AG04450 (cell line): ENCODE measurements around the gene PHOX2A. TPM values are rescaled to one million over a fixed set of nuclear protein-coding genes. Genes with fewer than 3 reads are reported as not detected.

Experiments used
- CTCF ChIA-PET: fragments of 300-600, 350-600 bp; formaldehyde crosslinking; extraction: SDS; loops from one replicate; lab custom pipeline; 2022; ENCODE audit warnings: antibody characterized with exemption, inconsistent platforms; lab: Charles Lee
- POLR2A ChIA-PET: fragments of 350-600 bp; formaldehyde crosslinking; extraction: SDS; loops from one replicate; lab custom pipeline; 2021; ENCODE audit warnings: antibody characterized with exemption, inconsistent platforms; lab: Yijun Ruan, JAX
- DNase-seq: peaks from one replicate; pipeline ENCODE4 v3.0.0-alpha.2; 2011; ENCODE audit warnings: low read depth, low spot score
- H3K27ac ChIP-seq: one replicate; pipeline ENCODE4 v1.5.1; 2012; ENCODE audit warnings: low read depth, low read length, control low read depth
- H3K27me3 ChIP-seq: one replicate; pipeline ENCODE4 v1.6.0; 2012; ENCODE audit warnings: low read length; ENCODE audit not compliant: control insufficient read depth, insufficient read depth
- H3K4me3 ChIP-seq: 2 replicates; pipeline ENCODE4 v1.5.1; 2011; ENCODE audit warnings: mild to moderate bottlenecking, low read depth, low read length, control low read depth
- H3K9me3 ChIP-seq: 2 replicates; pipeline ENCODE4 v1.5.1; 2012; ENCODE audit warnings: low read length; ENCODE audit not compliant: control insufficient read depth, insufficient read depth
- polyA plus RNA-seq: library from polyadenylated mRNA; depleted of rRNA; stranded (reverse); fragments of >200 nt; gene quantifications from 2 replicates; pipeline ENCODE4 v1.2.3, GENCODE V29; 2011
- TF ChIP-seq, protein P1 (sequence below): IDR thresholded peaks from 2 replicates; pipeline ENCODE4 v1.5.1; 2011; ENCODE audit warnings: low read depth, low read length, control low read depth, inconsistent platforms

PHOX2A gene
- polyA plus RNA-seq, 1 experiment, result not detected

DNA sequence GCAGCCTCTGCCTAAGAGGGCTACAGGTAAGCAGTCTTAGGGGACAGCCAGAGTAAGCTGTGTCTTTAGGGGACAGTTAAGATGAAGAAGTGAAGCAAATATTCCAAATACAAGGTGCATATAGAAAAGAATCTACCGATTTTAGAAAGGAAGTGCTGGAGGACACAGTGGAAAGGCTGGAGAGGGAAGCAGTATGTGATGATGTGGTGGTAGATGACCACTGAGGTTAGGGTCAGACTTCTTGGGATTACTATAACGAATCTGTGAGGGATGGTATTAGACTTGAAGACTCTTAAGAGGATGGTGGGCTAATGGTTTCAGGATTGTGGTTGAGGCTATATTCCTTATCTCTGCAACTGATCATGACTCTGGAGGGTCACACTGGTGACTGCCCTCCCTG lies 40.0 kb upstream of the PHOX2A start:
- ChIA-PET CTCF (interaction anchor here (1.4 kb wide), 1 partner anchor 131 kb away, joined by 4 read pairs; no protein-coding TSS in a partner anchor), POLR2A (no interaction called here)
- DNase-seq, result no peak

DNA sequence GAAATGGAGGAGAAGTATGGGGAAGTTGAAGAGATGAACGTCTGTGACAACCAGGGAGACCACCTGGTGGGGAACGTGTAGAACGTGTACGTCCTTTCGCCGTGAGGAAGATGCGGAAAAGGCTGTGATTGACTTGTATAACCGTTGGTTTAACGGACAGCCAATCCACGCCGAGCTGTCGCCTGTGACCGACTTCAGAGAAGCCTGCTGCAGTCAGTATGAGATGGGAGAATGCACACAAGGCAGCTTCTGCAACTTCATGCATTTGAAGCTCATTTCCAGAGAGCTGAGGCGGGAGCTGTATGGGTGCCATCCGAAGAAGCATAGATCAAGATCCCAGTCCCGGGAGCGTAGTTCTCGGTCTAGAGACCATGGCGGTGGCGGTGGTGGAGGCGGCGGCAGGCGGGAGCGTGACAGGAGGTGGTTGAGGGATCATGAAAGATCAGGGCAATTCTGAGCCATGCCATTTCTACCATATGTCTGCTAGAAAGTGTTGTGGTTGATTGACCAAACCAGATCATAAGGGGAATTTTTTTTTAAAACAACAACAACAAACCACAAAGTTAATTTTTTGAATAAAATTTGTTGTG lies 36.8 kb upstream of the PHOX2A start:
- ChIA-PET POLR2A (no interaction called here), CTCF (no interaction called here)
- no peak for DNase-seq

More for the DNA sequence above, 40.0 kb upstream of the PHOX2A start:
- H3K27me3 ChIP-seq, result peaks cover 9% of the 10 kb centered on the region
- no peak overlapping the region for H3K4me3 ChIP-seq
- peaks cover 2% of the 10 kb centered on the region; the same call in 1 of the 2 replicates for H3K9me3 ChIP-seq
- TF ChIP-seq, protein P1, sequence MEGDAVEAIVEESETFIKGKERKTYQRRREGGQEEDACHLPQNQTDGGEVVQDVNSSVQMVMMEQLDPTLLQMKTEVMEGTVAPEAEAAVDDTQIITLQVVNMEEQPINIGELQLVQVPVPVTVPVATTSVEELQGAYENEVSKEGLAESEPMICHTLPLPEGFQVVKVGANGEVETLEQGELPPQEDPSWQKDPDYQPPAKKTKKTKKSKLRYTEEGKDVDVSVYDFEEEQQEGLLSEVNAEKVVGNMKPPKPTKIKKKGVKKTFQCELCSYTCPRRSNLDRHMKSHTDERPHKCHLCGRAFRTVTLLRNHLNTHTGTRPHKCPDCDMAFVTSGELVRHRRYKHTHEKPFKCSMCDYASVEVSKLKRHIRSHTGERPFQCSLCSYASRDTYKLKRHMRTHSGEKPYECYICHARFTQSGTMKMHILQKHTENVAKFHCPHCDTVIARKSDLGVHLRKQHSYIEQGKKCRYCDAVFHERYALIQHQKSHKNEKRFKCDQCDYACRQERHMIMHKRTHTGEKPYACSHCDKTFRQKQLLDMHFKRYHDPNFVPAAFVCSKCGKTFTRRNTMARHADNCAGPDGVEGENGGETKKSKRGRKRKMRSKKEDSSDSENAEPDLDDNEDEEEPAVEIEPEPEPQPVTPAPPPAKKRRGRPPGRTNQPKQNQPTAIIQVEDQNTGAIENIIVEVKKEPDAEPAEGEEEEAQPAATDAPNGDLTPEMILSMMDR, result no peak
- no peak overlapping the region for H3K27ac ChIP-seq

DNA sequence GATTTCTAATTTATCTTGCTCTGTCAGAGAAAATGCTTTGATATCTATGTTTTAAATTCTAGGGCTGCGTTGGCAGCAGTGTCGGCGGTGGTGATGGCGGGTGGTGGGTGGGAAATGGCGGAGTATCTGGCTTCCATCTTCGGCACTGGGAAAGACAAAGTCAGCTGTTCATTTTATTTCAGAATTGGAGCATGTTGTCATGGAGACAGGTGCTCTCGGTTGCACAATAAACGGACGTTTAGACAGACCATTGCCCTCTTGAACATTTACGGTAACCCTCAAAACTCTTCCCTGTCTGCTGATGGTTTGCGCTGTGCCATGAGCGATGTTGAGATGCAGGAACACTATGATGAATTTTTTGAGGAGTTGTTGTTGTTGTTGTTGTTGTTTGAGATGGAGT lies 36.1 kb upstream of the PHOX2A start:
- ChIA-PET CTCF (interaction anchor here (0.6 to 1.5 kb wide), 2 partner anchors 10 to 137 kb away, joined by 3 to 4 read pairs; no protein-coding TSS in a partner anchor), POLR2A (no interaction called here)
- peaks cover 2% of the 10 kb centered on the region; the same call in 1 of the 2 replicates for H3K9me3 ChIP-seq

More for the DNA sequence above, 36.8 kb upstream of the PHOX2A start:
- H3K27me3 ChIP-seq, result peaks cover 9% of the 10 kb centered on the region
- H3K4me3 ChIP-seq, result no peak overlapping the region
- H3K27ac ChIP-seq, result no peak overlapping the region
- TF ChIP-seq, protein P1, result no peak
- H3K9me3 ChIP-seq, result peaks cover 2% of the 10 kb centered on the region; the same call in 1 of the 2 replicates

DNA sequence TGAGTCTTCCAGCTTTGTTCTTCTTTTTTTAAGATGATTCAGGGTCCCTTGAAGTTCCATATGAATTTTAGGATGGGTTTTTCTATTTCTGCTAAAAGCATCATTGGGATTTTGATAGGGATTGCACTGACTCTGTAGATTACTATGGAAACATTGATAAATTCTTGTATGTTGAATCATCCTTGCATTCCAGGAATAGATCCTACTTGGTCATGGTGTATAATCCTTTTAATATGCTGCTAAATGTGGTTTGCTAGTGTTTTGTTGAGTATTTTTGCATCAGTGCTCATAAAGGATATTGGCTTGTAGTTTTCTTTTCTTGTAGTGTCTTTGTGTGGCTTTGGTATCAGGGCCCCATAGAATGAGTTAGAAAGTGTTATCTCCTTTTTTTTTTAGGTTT lies 34.9 kb upstream of the PHOX2A start:
- ChIA-PET CTCF (interaction anchor here (1.5 kb wide), 1 partner anchor 11 kb away, joined by 4 read pairs; no protein-coding TSS in a partner anchor), POLR2A (no interaction called here)
- H3K9me3 ChIP-seq, result peaks cover 2% of the 10 kb centered on the region; the same call in 1 of the 2 replicates
- DNase-seq, result no peak
- no peak overlapping the region for H3K27ac ChIP-seq
- H3K4me3 ChIP-seq, result no peak overlapping the region
- peaks cover 4% of the 10 kb centered on the region for H3K27me3 ChIP-seq
- TF ChIP-seq, protein P1, result no peak

More for the DNA sequence above, 36.1 kb upstream of the PHOX2A start:
- DNase-seq, result no peak
- H3K4me3 ChIP-seq, result no peak overlapping the region
- TF ChIP-seq, protein P1, result no peak
- H3K27me3 ChIP-seq, result peaks cover 9% of the 10 kb centered on the region
- H3K27ac ChIP-seq, result no peak overlapping the region

DNA sequence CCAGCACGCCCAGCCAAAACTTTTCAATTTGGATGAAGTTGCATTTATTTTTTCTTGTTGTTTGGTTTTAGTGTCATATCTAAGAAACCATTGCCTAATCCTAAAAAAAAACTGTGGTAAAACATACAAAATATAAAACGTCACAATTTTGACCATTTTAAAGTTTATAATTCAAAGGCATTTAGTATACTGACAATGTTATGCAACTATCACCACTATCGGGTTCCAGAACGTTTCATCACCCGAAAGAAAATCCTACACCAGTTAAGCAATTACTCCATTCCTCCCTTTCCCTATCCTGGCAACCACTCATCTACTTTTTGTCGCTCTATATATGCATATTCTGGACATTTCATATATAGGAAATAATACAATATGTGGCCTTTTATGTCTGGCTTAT lies 30.5 kb upstream of the PHOX2A start:
- no peak for DNase-seq
- no peak overlapping the region for H3K27ac ChIP-seq
- POLR2A ChIA-PET, result interaction anchor here (0.7 kb wide), 1 partner anchor 157 kb away, joined by 3 read pairs; no protein-coding TSS in a partner anchor
- no peak overlapping the region for H3K4me3 ChIP-seq
- no peaks in the 10 kb centered on the region for H3K27me3 ChIP-seq
- CTCF ChIA-PET, result no interaction called here
- TF ChIP-seq, protein P1, result no peak
- H3K9me3 ChIP-seq, result no peaks in the 10 kb centered on the region
